Stimulated activated naive CD8-positive, alpha-beta T cell treated with anti-CD3 and anti-CD28 coated beads, Interleukin-15, Interleukin-2, amounts not matched to agents 100 U/mL and 50 U/mL, for 24 hours (primary cell): Measurements from ENCODE around the gene PFN3.
A peak's percentile ranks its signal among the peaks of the same experiment; 100 is the strongest.

ENCODE experiments used
- ATAC-seq: fragments of 150-1000 bp; cut with Tn5 transposase; one replicate; pipeline ENCODE4 v1.10.0; 2021
- DNase-seq: peaks from one replicate; pipeline ENCODE4 v3.0.0; 2021

PFN3 gene

DNA sequence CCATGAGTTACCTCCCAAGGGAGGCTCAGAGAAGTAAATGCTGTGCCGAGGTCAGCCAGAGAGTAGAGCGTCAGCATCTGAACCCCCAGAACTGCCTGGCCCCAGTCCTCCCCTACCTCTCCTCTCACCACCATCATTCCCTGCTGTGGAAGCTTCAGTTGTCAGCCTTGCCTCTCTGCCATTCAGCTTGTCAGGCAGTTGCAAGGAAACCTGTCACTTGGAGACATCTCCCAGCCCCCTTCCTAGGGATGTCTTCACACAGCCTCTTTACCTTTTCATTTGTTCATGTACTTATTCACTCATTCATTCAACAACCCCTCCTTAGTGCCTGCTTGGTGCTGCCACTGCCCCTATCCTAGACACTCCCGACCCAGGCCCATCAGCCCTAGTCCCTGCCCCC lies 40.6 kb downstream of the PFN3 start:
- no peak for ATAC-seq
- DNase-seq = no peak

DNA sequence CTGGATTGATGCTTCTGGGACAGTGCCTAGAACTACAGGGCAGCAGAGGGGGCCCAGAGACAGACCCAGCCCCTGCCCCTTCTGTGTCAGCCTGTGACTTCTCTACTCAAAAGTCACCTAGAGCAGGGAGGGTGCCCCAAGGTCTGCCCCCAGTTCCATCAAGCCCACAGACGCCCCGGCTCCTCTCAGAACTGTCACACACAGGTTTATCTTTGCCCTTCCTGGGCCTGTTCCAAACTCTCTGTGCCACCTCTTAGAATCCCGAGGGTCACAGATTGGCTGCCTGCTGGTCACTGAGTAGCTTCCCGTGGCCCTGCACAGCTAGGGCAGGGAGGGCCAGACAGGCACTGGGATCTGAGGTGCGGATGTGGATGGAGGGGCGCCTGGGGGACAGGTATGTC lies 41.0 kb downstream of the PFN3 start:
- no peak for ATAC-seq
- DNase-seq = no peak

DNA sequence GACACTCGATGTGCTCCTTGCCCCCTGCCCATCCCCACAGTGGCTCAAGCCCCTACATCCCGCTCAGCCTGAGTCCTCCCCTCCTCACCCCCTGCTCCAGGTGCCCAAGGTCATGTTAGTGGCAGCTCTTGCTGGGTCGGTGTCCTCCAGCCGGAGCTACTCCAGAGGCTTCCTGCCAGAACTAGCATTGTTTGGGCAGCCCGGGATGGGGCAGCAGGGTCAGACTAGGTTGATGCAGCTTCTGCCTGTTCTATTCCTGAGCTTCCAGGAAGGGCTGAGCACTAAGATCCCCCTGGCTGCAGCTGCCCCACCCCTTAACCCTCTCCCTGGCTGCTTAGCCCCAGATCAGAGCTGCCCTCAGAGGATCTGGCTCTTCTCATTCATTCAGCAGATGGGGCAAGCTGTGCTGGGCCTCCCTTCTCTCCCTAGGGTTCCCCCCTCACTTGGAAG lies 42.1 kb downstream of the PFN3 start:
- DNase-seq (no peak), ATAC-seq (no peak)

DNA sequence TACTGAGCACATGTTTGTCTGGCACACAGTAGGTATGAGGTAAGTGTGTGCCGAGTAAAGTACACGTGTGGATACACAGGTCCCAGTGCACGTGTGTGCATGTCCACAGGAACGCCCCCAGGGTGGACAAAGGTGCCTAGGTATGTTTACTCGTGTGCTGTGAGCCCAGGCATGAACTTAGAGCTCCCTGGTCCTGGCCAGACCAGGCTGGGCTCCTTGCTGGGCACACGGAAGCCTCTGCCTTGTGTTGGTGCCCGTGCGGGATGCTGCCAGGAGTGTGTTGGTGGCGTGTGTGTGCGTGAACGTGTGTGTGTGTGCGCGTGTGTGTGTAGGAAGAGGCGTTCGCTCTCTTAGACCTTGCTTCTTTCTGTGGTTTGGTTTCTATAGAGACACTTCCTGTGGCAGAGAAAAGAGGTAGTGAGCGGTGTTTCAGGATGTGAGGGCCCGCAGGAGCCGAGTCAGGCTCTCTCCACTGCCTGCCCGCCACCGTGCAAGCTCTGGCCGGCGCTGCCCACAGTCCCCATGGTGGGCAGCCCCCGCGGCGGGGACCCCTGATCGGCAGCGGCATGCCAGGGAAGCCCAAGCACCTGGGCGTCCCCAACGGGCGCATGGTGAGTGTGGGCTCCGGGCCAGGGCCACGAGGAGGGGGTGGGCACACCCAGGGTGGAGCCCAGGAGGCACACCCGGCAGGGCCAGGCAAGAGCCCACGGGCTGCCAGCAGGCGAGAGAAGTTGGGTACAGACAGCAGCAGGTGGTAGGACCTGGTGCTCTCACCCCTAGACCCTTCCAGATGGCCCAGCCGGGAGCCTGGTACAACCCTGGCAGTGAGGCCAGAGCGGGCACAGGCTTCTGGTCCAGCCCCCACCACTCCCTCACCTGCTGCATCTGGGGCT lies 42.8 kb downstream of the PFN3 start, which contains the start of gene RGS14:
TSS of gene RGS14 (plus strand) at position 466 of the 893 bp plus-strand sequence. CDS start at position 567, 101 bp downstream.
- DNase-seq (peak; percentile 63), ATAC-seq (peak; percentile 89)

DNA sequence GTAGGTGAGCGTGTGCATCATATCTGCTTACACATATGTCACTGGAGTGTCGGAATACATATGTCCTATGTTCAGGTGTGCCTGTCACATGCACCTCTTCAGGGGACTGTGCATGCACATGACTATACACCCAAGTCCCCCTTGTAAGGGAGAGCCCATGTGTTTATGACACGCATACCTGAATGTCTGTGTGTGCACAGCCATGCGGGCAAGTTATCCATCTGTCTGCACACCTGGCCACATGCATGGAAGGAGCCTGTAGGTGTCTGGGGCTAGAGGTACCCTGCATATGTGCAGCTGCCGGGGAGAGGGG lies 43.4 kb downstream of the PFN3 start:
- no peak for ATAC-seq
- DNase-seq = no peak

DNA sequence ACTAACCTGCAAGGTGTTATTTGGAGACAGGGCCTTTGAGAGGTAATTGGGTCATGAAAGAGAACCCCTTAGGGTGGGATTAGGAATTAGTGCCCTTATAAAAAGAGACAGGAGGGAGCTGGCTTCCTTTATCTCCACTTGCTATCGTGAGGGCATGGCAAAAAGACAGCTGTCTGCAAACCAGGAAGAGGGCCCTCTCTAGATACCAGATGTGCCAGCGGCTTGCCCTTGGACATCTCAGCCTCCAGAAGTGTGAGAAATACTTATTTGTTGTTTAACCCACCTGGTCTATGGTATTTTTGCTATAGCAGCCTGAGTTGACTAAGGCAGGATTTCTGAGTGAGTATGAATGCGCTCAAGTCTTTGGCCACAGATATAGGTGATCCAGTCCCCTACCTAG lies 43.7 kb downstream of the PFN3 start:
- DNase-seq = no peak
- no peak for ATAC-seq

DNA sequence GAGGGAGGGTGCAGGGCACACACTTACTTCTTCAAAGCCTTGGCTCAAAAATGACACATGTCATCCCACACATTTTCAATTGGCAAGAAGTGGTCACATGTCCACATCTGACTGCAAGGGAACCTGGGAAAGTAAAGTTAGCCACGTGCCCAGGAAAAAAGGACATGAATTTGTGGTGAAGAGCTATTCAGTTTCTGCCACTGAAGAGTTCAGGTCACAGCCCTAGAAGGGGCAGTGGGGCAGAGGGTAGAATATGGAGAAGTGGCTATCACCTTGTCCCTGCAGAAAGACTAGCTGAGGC lies 44.6 kb downstream of the PFN3 start:
- DNase-seq (no peak), ATAC-seq (no peak)

DNA sequence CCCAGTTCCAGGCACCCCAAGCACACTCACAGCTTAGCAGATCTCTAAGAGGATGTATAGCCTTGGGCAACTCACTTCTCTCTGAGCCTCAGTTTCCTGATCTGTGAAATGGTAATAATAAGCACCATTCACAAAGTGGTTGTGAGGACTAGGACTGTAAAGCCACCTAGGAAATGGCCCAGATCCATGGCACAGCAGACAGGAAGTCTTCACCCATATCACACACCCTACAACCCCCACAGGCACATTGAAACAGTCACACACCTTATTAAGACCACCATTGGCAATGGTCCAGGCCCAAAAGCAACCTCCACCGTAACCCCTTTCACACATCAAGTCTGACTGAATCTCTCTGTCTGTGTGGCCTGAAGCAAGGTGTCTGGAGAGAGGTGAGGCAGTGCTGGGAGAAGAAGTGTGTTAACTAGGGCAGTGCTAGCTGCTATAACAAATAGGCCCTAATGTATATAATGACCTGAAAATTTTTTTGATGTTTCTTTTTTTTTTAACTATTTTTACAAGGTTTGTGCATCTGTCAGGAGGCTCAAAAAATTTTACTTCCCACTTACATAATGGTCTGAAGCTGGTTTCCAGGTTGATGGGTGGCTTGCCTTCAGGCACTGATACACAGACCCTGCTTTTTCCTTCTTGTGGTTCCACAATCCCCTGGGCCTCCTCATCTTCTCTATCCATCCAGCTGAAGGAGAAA lies 45.1 kb downstream of the PFN3 start:
- ATAC-seq (no peak), DNase-seq (no peak)

DNA sequence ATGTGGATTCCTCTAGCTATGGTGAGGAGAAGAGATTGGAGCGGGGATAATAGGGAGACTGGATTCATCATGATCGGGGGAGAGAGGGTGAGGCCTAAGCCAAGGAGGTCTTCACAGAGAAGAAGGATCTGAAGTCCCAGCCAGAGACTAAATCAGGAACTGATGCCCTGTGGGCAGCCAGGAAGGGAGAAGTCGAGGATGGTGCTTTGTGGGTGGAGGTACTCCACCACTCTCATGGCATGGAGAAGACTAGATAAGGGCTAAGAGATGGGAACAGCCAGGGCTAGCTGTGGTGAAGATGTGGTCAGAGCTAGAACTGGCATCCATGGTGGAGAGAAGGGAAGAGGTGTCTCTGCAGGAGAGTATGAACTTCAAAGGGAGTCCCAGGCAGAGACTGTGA lies 45.8 kb downstream of the PFN3 start:
- DNase-seq (no peak), ATAC-seq (no peak)

DNA sequence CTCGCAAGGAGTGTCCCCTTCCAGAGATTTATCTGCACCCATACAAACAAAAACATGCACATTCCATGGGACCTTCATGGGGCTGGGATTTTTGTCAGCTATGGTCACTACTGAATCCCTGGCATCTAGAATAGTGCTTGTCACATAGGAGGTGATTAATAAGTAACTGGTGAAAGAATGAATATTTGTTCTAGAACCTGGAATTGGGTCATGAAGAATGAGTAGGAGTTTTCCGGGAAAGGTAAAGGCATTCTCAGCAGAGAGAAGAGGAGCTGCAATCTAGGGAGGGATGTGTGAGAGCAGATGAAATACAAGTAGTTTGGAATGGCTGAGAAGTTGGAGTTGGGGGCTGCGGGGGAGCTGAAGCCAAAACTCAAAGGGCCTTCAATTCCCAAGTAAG lies 46.2 kb downstream of the PFN3 start:
- DNase-seq = no peak

DNA sequence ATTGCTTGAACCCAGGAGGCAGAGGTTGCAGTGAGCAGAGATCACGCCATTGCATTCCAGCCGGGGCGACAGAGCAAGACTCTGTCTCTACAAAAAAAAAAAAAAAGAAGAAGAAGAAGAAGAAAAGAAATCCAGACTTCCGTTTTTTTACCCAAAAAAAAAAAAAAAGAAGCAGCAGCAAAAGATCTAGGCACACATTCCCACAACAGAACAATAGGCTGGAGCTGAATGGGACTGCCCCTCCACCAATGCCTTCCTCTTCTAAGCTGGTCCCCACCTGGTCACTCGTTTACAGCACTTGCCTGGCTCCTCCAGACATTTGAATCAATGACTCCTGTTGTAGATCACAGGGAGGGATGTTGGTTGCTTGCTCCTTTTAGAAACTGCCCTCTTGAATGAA lies 47.4 kb downstream of the PFN3 start:
- no peak for DNase-seq

More for the DNA sequence above, 46.2 kb downstream of the PFN3 start:
- no peak for ATAC-seq

DNA sequence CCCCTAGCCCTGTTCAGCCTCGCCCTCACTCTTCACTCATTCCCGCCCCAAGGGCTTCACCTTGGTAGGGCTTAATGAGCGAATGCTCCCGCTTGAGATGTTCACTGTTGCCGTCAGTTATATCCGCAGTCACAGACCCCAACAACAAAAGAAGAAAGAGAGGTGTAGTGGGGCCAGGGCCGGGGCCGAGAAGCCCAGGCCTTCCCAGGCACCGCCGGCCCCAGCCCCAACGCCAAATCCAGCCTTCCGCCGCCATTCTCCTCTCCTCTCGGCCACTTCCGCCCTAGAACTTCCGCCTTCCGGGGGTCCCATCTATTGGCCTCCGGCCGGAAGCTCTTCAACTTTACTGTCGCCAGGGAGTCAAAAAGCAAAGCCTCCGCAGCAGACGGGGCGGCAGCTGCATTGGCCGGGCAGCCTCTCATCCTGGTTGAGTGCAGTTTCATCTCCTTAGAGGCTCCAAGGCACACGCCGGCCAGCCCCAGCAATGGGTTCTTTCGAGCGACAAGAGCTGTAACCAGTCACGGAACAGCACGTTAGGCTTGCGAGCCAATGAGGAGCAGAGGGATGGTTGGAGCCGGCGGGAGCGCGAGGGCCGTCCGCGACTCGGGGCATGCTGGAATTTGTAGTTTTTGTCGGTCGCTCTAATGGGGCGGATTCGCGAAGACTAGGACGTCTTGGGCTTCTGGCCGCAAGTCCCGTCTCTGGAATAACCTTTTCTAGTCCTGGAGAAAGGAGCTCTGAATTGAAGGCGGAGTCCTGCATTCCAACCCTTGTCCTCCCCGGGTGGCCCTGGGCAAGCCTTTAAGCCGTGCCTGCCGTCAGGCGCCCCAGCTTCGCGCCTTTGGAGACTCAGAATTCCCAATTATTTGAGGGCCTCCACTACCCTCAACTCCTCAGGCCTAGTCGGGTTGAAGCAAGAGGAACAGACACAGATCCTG lies 48.8 kb downstream of the PFN3 start, which contains the start of gene LMAN2:
TSS of gene LMAN2 (minus strand) at position 277 of the 938 bp plus-strand sequence. CDS start at position 256, 21 bp downstream.
- DNase-seq = peak; percentile 90
- ATAC-seq = peak; percentile 98

More for the DNA sequence above, 47.4 kb downstream of the PFN3 start:
- ATAC-seq = no peak

DNA sequence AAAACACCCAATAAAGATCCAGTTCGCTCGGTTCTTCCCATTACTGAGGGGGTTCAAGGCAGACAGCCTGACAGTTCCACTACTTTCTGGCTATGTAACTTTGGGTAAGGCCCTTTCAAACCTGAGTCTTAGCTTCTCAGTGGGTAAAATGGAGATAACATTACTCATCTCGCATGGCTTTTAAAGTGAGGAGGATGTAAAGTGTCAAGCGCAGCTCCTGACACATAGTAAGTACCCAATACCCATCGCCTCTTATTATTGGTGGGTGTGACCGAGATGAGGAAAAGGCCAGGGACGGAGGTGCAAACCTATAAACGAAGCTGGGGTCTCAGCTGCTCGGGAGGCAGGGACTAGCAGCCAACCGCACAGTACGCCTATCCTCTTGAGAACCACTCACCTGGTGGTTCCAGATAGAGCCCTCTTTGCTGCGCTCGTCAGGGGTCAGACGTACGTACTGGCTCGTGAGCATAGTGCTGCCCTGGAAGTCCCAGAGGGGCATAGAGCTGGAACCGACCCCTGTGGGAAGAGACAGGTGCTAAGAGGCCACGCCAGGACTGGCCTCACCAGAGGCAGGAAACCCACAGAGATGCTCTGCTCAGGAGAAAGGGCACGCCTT lies 49.6 kb downstream of the PFN3 start:
- DNase-seq (no peak), ATAC-seq (peak; percentile 8)
